Neural crest cell (in vitro differentiated cells): ENCODE results near the gene CASP2. TPM values are rescaled to one million over a fixed set of nuclear protein-coding genes. Genes with fewer than 3 reads are reported as not detected.
"Not testable (repeated sequence)": the region's sequence is repeated elsewhere in the genome, so short reads cannot be mapped to it uniquely, and the experiment has no call there.

Experiments used
- DNase-seq: peaks from one replicate; pipeline ENCODE4 v3.0.0; 2021; ENCODE audit warnings: low read depth, mixed read lengths, low spot score
- H3K27ac Mint-ChIP-seq: one replicate; pipeline ENCODE4 v1.8.0; 2021; ENCODE audit warnings: mild to moderate bottlenecking, mixed read lengths; ENCODE audit not compliant: unreplicated experiment
- H3K27me3 Mint-ChIP-seq: 2 replicates; pipeline ENCODE4 v1.8.0; 2021; ENCODE audit warnings: low read depth, mild to moderate bottlenecking, mixed read lengths
- H3K36me3 Mint-ChIP-seq: 2 replicates; pipeline ENCODE4 v1.8.0; 2021; ENCODE audit warnings: low read depth, mild to moderate bottlenecking, mixed read lengths
- H3K4me1 Mint-ChIP-seq: 2 replicates; pipeline ENCODE4 v1.8.0; 2021; ENCODE audit warnings: mixed read lengths
- H3K4me3 Mint-ChIP-seq: one replicate; pipeline ENCODE4 v1.8.0; 2021; ENCODE audit warnings: mild to moderate bottlenecking, mixed read lengths
- H3K9me3 Mint-ChIP-seq: 2 replicates; pipeline ENCODE4 v1.8.0; 2021; ENCODE audit warnings: mixed read lengths
- CTCF ChIP-seq: fragments of 200-600 bp; sonication (generic); conservative IDR thresholded peaks from 2 replicates; pipeline ENCODE4 v1.5.0; 2021; ENCODE audit warnings: antibody characterized with exemption, mild to moderate bottlenecking
- total RNA-seq: library from RNA; stranded (reverse); gene quantifications from 2 replicates; pipeline ENCODE4 v1.2.1, GENCODE V29; 2021

Gene CASP2
- total RNA-seq, 1 donor from 2014 or later = 76.2 TPM

GRCh38 chr7:143257501-143257900 is 30.6 kb upstream of the CASP2 start:
- DNase-seq = no peak
- Mint-ChIP-seq H3K9me3 (peaks cover 8% of the 10 kb centered on the region), H3K4me3 (no peak overlapping the region), H3K36me3 (peaks cover 10% of the 10 kb centered on the region), H3K27ac (no peak overlapping the region), H3K4me1 (peaks cover 3% of the 10 kb centered on the region), H3K27me3 (no peaks in the 10 kb centered on the region)
- no peak for TF ChIP-seq CTCF

GRCh38 chr7:143258831-143259230 is 29.3 kb upstream of the CASP2 start:
- Mint-ChIP-seq H3K4me1 (peaks cover 8% of the 10 kb centered on the region), H3K9me3 (peaks cover 4% of the 10 kb centered on the region), H3K27me3 (no peaks in the 10 kb centered on the region), H3K36me3 (peaks cover 4% of the 10 kb centered on the region), H3K27ac (no peak overlapping the region), H3K4me3 (no peak overlapping the region)
- TF ChIP-seq CTCF = no peak
- DNase-seq = no peak

GRCh38 chr7:143259765-143260164 is 28.4 kb upstream of the CASP2 start:
- DNase-seq = no peak
- H3K4me3 Mint-ChIP-seq = no peak overlapping the region
- no peaks in the 10 kb centered on the region for H3K36me3 Mint-ChIP-seq
- H3K27me3 Mint-ChIP-seq = no peaks in the 10 kb centered on the region
- H3K9me3 Mint-ChIP-seq = no peaks in the 10 kb centered on the region
- H3K4me1 Mint-ChIP-seq = peaks cover 17% of the 10 kb centered on the region
- TF ChIP-seq CTCF = no peak
- no peak overlapping the region for H3K27ac Mint-ChIP-seq

- no peak for TF ChIP-seq CTCF
- Mint-ChIP-seq H3K27ac (no peak overlapping the region), H3K9me3 (no peaks in the 10 kb centered on the region), H3K27me3 (no peaks in the 10 kb centered on the region), H3K4me3 (peak overlapping the region; percentile 79), H3K36me3 (no peaks in the 10 kb centered on the region), H3K4me1 (peaks cover 24% of the 10 kb centered on the region)
- DNase-seq = no peak
Measured at GRCh38 chr7:143261901-143262300, 26.2 kb upstream of the CASP2 start.

GRCh38 chr7:143263266-143264195 is 24.6 kb upstream of the CASP2 start, which contains the start of gene GSTK1:
TSS of gene GSTK1 (plus strand) at chr7:143263441. CDS start at chr7:143263514, 73 bp downstream.
- no peaks in the 10 kb centered on the region for H3K9me3 Mint-ChIP-seq
- H3K4me3 Mint-ChIP-seq = peak within 1 kb of the TSS; percentile 95
- H3K36me3 Mint-ChIP-seq = peaks cover 3% of the 10 kb centered on the region
- peaks cover 24% of the 10 kb centered on the region for H3K4me1 Mint-ChIP-seq
- H3K27me3 Mint-ChIP-seq = no peaks in the 10 kb centered on the region
- peak within 1 kb of the TSS; percentile 64 for H3K27ac Mint-ChIP-seq
- no peak for TF ChIP-seq CTCF
- peak; percentile 55 for DNase-seq

DNA sequence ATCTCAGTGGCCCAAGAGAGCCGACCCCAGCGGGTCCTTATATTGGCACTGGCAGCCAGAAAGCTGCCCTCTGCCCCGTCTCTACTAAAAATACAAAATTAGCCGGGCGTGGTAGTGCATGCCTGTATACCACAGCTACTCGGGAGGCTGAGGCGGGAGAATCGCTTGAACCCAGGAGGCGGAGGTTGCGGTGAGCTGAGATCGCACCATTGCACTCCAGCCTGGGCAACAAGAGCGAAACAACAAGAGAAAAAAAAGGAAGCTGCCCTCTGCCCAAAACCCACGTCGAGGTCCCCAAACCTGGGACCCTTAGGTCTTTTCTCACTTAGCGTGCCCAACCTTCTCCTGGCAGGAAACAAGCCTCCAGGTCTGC is 24.0 kb upstream of the CASP2 start:
- peaks cover 24% of the 10 kb centered on the region for H3K4me1 Mint-ChIP-seq
- H3K9me3 Mint-ChIP-seq, H3K27ac Mint-ChIP-seq, H3K27me3 Mint-ChIP-seq, H3K36me3 Mint-ChIP-seq, DNase-seq: not testable (repeated sequence)
- H3K4me3 Mint-ChIP-seq = peak overlapping the region; percentile 95
